ENCODE measurements around the gene VSIG10L2.

Gene VSIG10L2

DNA sequence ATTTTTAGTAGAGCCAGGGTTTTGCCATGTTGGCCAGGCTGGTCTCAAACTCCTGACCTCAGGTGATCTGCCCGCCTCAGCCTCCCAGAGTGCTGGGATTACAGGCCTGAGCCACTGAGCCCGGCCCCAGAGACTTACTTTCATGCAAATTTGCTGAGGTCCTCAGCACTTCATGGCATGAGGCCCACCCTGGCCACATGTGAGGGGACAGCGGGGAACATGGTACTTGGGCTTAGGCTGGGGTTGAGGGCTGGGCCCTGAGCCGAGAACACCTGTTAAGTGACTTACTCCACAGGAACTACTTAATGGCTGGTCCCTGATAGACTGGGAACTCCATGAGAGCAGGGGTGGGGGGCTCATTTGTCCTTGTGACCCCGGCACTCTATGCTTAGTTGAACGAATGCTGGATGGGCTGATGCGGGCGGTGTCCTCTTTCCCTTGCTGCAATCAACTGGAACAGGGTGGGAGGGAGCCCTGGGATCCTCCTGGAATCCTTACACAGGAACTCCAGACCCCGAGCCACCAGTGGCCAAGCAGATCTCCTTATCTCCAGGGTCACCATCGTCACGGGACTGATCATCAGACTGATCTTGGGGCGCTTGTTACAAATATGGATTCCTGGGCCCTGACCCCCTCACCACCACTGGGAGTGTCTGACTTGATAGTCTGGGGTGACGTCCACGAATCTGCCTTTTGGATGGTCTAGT is 1.0 kb downstream of the VSIG10L2 start:
- DNase-seq = no peak

DNA sequence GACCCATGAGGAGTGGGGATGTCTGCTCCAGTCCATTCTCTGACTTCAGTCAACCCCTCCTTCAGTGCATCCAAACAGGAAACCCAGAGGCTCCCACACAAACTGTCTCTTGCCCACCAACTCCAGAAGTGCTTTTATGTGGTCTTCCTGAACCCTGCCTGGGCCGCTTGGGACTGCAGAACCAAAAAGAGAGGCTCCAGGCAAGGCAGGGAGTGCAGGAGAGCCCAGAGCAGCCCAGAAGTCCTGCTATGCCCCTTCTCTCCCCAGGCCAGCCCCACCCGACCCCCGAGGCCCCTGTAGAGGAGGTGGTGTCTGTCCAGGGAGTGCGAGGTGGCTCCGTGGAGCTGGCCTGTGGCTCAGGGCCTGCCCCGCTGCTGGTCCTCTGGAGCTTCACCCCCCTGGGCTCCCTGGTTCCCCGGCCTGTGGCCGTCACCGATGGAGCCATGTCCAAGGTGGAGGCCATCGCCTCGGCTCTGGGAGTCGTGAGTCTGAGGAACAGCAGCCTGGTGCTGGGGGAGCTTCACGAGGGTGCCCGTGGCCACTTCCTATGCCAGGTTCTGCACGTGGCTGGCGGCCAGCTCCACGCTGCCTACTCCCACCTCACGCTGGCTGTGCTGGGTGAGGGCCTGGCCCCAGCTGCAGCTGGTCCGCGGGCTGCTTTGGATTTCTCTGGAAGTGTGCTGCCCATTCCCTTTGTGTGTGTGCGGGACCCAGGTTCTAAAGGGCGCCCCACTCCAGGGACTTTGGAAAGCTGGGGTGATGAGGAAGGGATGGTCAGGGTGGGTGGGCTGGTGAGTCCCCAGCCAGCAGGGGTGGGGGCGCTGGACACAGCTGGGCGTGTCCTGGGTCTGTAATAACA is 1.8 kb downstream of the VSIG10L2 start:
- DNase-seq = no peak

- DNase-seq = no peak
Measured at GRCh38 chr11:125948278-125949051, 2.6 kb downstream of the VSIG10L2 start.

GRCh38 chr11:125949271-125950177 is 3.7 kb downstream of the VSIG10L2 start:
- DNase-seq = no peak

DNA sequence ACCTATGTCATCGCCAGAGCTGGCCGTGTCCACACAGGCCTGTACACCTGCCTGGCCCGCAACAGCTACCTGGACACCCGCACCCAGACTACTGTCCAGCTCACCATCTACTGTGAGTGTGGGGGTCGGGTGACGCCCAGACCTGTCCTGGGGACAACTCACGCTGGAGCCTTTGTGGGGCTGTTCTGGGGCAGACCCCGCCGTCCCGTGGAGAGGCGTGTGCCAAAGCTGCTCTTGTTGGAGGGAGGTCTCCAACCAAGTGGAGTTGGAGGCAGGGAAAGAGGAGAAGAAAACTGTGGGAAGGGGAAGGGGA is 4.3 kb downstream of the VSIG10L2 start:
- DNase-seq = no peak

GRCh38 chr11:125950696-125951651 is 5.1 kb downstream of the VSIG10L2 start:
- DNase-seq = no peak

DNA sequence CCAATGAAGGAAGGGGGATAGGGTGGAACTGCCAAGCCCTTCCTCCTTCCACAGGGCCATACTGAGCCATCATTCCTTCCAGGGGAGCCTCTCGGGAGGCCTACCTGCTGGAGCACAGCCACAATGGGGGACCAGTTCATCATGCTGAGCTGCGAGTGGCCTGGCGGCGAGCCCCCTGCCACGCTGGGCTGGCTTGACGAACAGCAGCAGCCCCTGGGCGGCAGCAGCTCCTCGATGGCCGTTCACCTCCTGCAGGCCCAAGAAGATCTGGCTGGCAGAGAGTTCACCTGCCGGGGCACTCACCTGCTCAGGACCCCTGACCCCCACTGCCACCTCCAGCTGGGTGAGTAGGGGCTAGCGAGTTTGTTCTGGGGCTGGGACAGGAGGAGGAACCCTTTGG is 5.9 kb downstream of the VSIG10L2 start:
- DNase-seq = no peak

DNA sequence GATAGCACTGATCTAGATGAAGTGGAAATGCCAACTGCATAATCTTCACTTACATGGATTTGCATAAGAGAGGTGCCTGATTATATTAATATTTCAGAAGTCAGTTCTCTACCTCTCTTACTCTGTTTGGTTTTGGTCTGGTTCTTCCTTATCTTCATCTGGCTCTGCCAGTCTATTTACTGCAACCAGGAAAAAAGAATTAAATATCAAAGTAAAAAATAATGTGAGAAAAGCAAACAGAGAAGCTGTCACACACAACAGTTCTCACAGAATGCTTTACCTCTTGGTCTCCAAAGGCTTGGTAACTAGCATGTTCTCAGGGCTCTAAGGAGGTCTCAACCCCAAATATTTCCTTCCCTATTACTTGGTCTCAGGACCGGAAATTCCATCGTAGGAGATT is 6.7 kb downstream of the VSIG10L2 start:
- no peak for DNase-seq

DNA sequence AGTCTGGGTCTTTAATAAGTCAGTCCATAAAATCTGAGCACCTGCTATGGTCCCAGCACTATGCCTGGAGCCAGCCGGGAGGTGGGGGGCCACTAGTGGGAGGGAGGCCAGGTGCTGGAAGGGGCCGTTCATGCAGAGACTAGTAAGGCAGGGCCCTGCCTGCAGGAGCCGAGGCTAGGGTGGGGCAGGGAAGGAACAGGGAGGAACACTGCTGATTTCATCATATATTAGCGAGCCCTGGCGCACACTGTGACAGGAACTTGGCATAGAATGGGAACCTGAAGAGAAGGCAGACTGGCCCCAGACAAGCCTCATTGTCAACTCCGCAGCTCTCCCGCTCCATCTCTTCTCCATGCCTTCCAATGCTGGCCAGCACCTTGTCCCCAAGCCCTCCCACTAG is 7.1 kb downstream of the VSIG10L2 start:
- DNase-seq = no peak

- DNase-seq = no peak
Measured at GRCh38 chr11:125953401-125953935, 7.6 kb downstream of the VSIG10L2 start.

DNA sequence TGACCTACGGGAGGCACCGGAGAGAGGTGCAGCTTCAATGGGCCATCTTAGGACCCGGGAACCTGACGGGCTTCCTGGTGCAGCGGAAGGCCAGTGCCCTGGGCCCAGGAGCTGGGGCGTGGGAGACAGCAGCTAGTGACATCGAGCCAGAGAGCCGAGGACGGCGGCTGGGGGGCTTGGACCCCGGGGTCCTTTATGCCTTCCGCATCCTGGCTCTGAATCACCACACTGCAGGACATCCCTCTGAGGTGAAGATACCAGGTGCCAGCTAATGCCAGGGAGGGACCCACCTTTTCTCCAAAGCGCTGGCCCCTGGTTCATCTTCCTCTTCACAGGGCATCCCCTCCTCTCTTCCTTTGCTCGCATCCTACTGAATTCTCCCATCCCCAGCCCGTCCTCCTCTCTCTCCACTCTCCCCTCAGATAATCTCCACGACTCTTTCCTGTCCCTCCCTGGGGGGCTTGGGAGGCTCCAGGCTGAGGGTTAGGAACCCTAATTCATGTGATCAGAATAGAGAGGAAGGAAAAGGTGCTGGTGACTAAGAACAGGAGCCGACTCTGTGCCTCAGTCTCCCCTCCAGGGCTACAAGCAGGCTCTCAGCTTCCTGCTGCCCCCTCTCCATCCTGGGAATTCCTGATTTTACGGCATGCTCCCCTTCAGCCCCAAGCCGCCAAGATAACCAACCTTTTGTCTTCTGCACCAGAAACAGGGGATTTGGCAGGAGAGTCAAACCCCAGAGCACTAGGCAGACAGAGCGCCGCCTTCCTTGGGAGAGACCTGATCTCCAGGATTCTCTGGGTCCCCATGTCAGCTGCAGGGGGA is 8.5 kb downstream of the VSIG10L2 start:
- no peak for DNase-seq

DNA sequence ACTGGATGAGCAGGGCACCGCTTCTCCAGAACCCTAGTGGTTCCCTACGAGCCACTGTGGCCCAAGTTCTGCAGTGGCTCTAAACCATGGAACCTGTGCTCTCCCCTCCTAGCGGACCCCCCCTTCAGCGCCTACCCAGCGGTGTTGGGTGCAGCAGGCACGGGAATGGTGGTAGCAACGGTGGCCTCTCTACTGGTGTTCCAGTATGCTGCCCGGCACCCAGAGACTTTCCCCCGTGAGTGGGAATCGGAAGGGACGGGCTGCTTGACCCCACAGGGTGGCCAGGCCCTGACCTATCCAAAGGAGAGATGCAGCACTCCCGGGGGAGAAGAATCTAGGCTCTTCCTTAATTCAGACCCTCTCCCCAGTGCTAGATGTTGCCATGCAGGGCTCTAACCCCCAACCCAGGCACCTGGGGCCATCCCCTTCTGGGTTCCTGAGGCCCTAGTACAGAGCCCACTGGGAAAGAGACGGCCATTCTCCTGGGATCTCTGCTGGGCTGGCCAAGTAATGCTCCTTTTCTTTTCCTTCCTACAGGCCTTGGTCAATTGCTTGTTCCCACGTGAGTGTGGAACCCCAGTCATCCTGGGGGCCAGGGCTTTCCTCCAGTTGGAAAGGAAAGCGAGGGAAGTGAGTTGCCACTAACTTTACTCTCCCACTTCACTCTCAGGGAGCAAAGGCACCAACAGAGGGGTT is 9.2 kb downstream of the VSIG10L2 start:
- DNase-seq = no peak

DNA sequence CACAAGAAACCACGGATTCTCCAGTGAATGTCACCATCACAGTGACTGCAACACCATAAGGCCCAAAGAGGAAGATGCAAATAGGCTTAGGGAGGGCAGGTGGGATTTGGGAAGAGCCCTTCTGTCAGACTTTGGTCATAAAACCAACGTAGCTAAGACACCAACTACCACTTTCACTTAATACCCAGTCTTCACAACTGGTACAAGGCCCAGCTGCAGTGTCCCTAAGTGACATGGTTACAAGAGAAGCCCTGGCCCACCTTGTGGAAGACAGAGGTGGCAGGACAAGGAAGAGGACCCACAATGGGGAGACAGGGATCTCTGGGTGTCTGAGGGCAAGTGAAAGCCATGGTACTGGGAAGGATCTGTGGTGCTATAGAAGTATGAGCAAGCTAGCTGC is 10.0 kb downstream of the VSIG10L2 start:
- no peak for DNase-seq

DNA sequence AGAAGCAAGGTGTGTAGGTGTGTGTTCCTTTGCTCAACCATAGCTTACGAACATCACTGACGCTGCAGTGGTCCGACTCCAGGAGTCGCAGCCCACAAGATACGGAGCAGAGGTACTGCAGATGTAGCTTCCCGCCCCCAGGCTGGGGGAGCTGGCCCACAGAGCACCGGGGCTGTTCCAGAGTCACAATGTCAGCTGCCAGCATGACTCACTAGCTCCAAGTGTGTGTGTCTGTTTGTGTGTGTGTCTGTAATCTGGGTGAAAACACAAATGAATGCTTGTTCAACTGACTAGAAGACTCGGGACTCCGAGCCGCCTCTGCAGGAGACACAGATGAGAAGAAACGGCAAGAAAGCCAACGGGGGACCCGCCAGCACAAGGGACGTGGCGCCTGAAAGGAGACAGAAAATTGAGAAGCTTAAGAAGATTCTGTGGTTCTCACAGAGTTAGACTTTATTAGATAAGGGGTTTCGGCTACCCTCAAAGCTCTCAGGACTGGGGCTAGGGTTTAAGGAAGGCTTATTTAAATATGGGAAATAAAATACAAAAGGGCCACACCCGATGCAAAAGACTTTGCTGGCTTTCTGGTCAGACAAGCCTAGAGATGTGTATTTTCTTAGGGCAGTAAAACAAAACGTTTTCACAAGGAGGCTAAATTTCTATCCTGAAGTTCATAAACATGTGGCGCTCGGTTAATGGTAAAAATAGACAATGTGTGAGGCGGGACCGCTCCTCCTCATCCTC is 10.7 kb downstream of the VSIG10L2 start:
- DNase-seq = peak in 37 of 56 donors; percentile 15 to 76 (median 44)

DNA sequence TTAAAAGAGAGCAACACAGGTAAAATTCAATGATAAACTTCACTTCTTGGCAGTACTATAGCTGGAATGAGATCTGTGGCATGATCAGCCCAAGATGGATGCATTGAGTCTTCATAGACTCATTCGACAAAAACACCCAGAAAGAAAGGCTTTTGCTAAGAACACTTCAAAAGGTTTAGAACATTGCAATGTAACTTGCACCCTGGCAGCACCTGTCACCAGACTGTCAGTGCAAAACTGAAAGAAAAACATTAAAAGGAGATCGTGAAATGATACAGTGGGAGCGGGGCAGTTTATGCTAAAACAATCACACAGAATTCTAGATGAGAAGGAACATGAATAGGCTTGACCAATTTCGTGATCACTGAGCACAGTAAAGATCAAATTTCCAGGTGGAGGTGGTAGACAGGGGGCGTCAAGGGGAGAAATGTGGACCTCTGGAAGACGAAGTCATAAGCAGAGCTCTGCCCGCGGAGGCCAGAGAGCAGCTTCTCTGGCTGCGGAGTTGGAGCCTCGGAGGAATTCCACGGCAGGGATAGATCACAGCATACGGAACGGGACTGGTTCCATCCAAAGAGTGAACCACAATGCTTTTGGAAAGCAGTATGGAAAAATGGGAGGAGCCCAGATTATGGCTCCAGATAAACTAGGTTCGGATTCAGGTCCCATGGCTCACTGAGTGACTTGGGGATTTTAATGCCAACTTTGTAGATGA is 11.9 kb downstream of the VSIG10L2 start:
- no peak for DNase-seq

DNA sequence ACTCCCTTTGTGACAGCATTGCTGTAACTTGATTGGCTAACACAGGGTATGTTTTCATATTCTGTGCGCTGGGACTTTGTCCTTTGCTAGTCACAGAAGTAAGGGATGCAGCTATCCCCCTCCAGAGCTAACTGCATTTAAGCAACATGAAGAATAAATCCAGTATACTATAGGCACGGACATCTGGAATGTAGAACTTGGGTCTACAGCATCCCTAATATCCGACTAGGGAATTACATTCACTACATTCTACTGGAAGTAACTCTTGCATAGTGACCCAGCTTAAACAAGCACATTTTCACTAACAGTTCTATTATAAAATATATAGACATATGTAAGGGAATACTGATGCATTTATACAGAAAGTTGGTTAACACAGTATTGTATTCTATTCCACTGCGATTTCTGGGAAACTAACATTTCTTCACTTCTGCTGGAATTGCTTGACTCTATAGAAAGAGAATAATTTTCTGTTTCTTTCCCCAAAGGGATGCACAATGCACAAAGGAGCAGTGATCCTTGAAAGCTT is 13.1 kb downstream of the VSIG10L2 start:
- no peak for DNase-seq

All from nucleus accumbens (tissue), 56 donors.